Activated CD4-positive, alpha-beta memory T cell treated with anti-CD3 and anti-CD28 coated beads for 36 hours (primary cell): Measurements from ENCODE around the gene TGM2. TPM values are rescaled to one million over a fixed set of nuclear protein-coding genes. Genes with fewer than 3 reads are reported as not detected.

Experiments
- CTCF ChIA-PET: fragments of 350-600 bp; sonication (Branson Sonifier 250); formaldehyde crosslinking; loops from one replicate; lab custom pipeline; 2021; ENCODE audit warnings: antibody characterized with exemption, inconsistent platforms; lab: Charles Lee
- POLR2A ChIA-PET: fragments of 350-600 bp; sonication (Branson Sonifier 250); formaldehyde crosslinking; loops from one replicate; lab custom pipeline; 2021; ENCODE audit warnings: antibody characterized with exemption; lab: Charles Lee
- DNase-seq: peaks from one replicate; pipeline ENCODE4 v3.0.0-alpha.2; 2020
- H3K27ac Mint-ChIP-seq: one replicate; pipeline ENCODE4 v1.8.0; 2021; ENCODE audit warnings: mixed read lengths
- H3K27me3 Mint-ChIP-seq: one replicate; pipeline ENCODE4 v1.8.0; 2021; ENCODE audit warnings: mixed read lengths
- H3K36me3 Mint-ChIP-seq: one replicate; pipeline ENCODE4 v1.8.0; 2021; ENCODE audit warnings: mixed read lengths
- H3K4me1 Mint-ChIP-seq: one replicate; pipeline ENCODE4 v1.8.0; 2021; ENCODE audit warnings: low read depth, mixed read lengths
- H3K4me3 Mint-ChIP-seq: one replicate; pipeline ENCODE4 v1.8.0; 2021; ENCODE audit warnings: mild to moderate bottlenecking, mixed read lengths
- H3K9me3 Mint-ChIP-seq: one replicate; pipeline ENCODE4 v1.8.0; 2021; ENCODE audit warnings: mixed read lengths
- intact Hi-C: fragments of 100-400 bp; cut with micrococcal nuclease; formaldehyde crosslinking; loops from one replicate; pipeline ENCODE4 v1.15.1; 2023
- total RNA-seq, 2 experiments: library from RNA; stranded (reverse); gene quantifications; one replicate each; pipeline ENCODE4 v1.2.3, GENCODE V29; 2021

Gene TGM2
- total RNA-seq, 2 experiments from 2014 or later = not detected

GRCh38 chr20:38117635-38118034 is 47.4 kb downstream of the TGM2 start:
- intact Hi-C loops = no loop called here
- POLR2A ChIA-PET = no interaction called here
- no peaks in the 10 kb centered on the region for H3K36me3 Mint-ChIP-seq
- H3K4me3 Mint-ChIP-seq = no peak overlapping the region
- H3K9me3 Mint-ChIP-seq = no peaks in the 10 kb centered on the region
- CTCF ChIA-PET = no interaction called here
- H3K4me1 Mint-ChIP-seq = no peaks in the 10 kb centered on the region
- no peaks in the 10 kb centered on the region for H3K27me3 Mint-ChIP-seq
- no peak overlapping the region for H3K27ac Mint-ChIP-seq
- no peak for DNase-seq

- Mint-ChIP-seq H3K4me3 (no peak overlapping the region), H3K36me3 (no peaks in the 10 kb centered on the region), H3K4me1 (no peaks in the 10 kb centered on the region), H3K27me3 (no peaks in the 10 kb centered on the region), H3K9me3 (no peaks in the 10 kb centered on the region), H3K27ac (no peak overlapping the region)
- CTCF ChIA-PET = no interaction called here
- DNase-seq = no peak
- POLR2A ChIA-PET = no interaction called here
- intact Hi-C loops = no loop called here
Measured at GRCh38 chr20:38117205-38117604, 47.9 kb downstream of the TGM2 start.

GRCh38 chr20:38116409-38117165 is 48.5 kb downstream of the TGM2 start:
- H3K27me3 Mint-ChIP-seq = no peaks in the 10 kb centered on the region
- H3K9me3 Mint-ChIP-seq = no peaks in the 10 kb centered on the region
- H3K36me3 Mint-ChIP-seq = no peaks in the 10 kb centered on the region
- H3K27ac Mint-ChIP-seq = no peak overlapping the region
- H3K4me1 Mint-ChIP-seq = no peaks in the 10 kb centered on the region
- no peak overlapping the region for H3K4me3 Mint-ChIP-seq
- POLR2A ChIA-PET = no interaction called here
- CTCF ChIA-PET = no interaction called here
- intact Hi-C loops = no loop called here
- no peak for DNase-seq

- Mint-ChIP-seq H3K36me3 (no peaks in the 10 kb centered on the region), H3K4me1 (no peaks in the 10 kb centered on the region), H3K27ac (no peak overlapping the region), H3K9me3 (no peaks in the 10 kb centered on the region), H3K4me3 (no peak overlapping the region), H3K27me3 (no peaks in the 10 kb centered on the region)
- DNase-seq = no peak
- intact Hi-C loops = no loop called here
- POLR2A ChIA-PET = no interaction called here
- CTCF ChIA-PET = no interaction called here
Measured at GRCh38 chr20:38115896-38116295, 49.2 kb downstream of the TGM2 start.

GRCh38 chr20:38115205-38115604 is 49.9 kb downstream of the TGM2 start:
- ChIA-PET POLR2A (no interaction called here), CTCF (interaction anchor here (2.0 kb wide), 1 partner anchor 42 kb away, joined by 5 read pairs; no protein-coding TSS in a partner anchor)
- H3K9me3 Mint-ChIP-seq = no peaks in the 10 kb centered on the region
- no peaks in the 10 kb centered on the region for H3K4me1 Mint-ChIP-seq
- H3K4me3 Mint-ChIP-seq = no peak overlapping the region
- no peak overlapping the region for H3K27ac Mint-ChIP-seq
- no peaks in the 10 kb centered on the region for H3K27me3 Mint-ChIP-seq
- no peak for DNase-seq
- intact Hi-C loops = no loop called here
- H3K36me3 Mint-ChIP-seq = no peaks in the 10 kb centered on the region

- DNase-seq = no peak
- CTCF ChIA-PET = interaction anchor here (1.4 to 2.7 kb wide), 3 partner anchors 9 to 107 kb away, joined by 4 to 18 read pairs (median 5); no protein-coding TSS in a partner anchor
- H3K4me1 Mint-ChIP-seq = no peaks in the 10 kb centered on the region
- no peaks in the 10 kb centered on the region for H3K27me3 Mint-ChIP-seq
- H3K36me3 Mint-ChIP-seq = no peaks in the 10 kb centered on the region
- H3K4me3 Mint-ChIP-seq = no peak overlapping the region
- intact Hi-C loops = no loop called here
- H3K27ac Mint-ChIP-seq = no peak overlapping the region
- POLR2A ChIA-PET = no interaction called here
- H3K9me3 Mint-ChIP-seq = no peaks in the 10 kb centered on the region
Measured at GRCh38 chr20:38114353-38114791, 50.7 kb downstream of the TGM2 start.

GRCh38 chr20:38113401-38114325 is 51.4 kb downstream of the TGM2 start:
- Mint-ChIP-seq H3K9me3 (no peaks in the 10 kb centered on the region), H3K4me3 (no peak overlapping the region), H3K36me3 (no peaks in the 10 kb centered on the region), H3K27ac (no peak overlapping the region), H3K4me1 (no peaks in the 10 kb centered on the region), H3K27me3 (no peaks in the 10 kb centered on the region)
- peak; percentile 15 for DNase-seq
- intact Hi-C loops = no loop called here
- ChIA-PET POLR2A (no interaction called here), CTCF (interaction anchor here (1.4 to 2.7 kb wide), 3 partner anchors 9 to 108 kb away, joined by 4 to 18 read pairs (median 5); no protein-coding TSS in a partner anchor)

- no peak overlapping the region for H3K4me3 Mint-ChIP-seq
Measured at GRCh38 chr20:38112930-38113294, 52.2 kb downstream of the TGM2 start.

GRCh38 chr20:38112261-38112929 is 52.7 kb downstream of the TGM2 start:
- CTCF ChIA-PET = interaction anchor here (0.7 to 2.7 kb wide), 4 partner anchors 39 to 111 kb away, joined by 3 to 18 read pairs (median 3); no protein-coding TSS in a partner anchor
- intact Hi-C loops = no loop called here
- H3K27ac Mint-ChIP-seq = no peak overlapping the region
- H3K36me3 Mint-ChIP-seq = no peaks in the 10 kb centered on the region
- no peak for DNase-seq
- POLR2A ChIA-PET = no interaction called here
- H3K27me3 Mint-ChIP-seq = no peaks in the 10 kb centered on the region
- H3K4me3 Mint-ChIP-seq = no peak overlapping the region
- no peaks in the 10 kb centered on the region for H3K9me3 Mint-ChIP-seq
- no peaks in the 10 kb centered on the region for H3K4me1 Mint-ChIP-seq

More at GRCh38 chr20:38112930-38113294, 52.2 kb downstream of the TGM2 start:
- Mint-ChIP-seq H3K4me1 (no peaks in the 10 kb centered on the region), H3K27ac (no peak overlapping the region), H3K27me3 (no peaks in the 10 kb centered on the region), H3K36me3 (no peaks in the 10 kb centered on the region), H3K9me3 (no peaks in the 10 kb centered on the region)
- intact Hi-C loops = no loop called here
- no peak for DNase-seq
- ChIA-PET POLR2A (no interaction called here), CTCF (interaction anchor here (0.7 to 2.7 kb wide), 3 partner anchors 54 to 110 kb away, joined by 3 to 18 read pairs (median 3); no protein-coding TSS in a partner anchor)

- Mint-ChIP-seq H3K36me3 (no peaks in the 10 kb centered on the region), H3K4me3 (no peak overlapping the region), H3K27me3 (no peaks in the 10 kb centered on the region), H3K27ac (no peak overlapping the region), H3K9me3 (no peaks in the 10 kb centered on the region), H3K4me1 (no peaks in the 10 kb centered on the region)
- no peak for DNase-seq
- intact Hi-C loops = no loop called here
- POLR2A ChIA-PET = no interaction called here
- CTCF ChIA-PET = interaction anchor here (0.6 to 2.7 kb wide), 4 partner anchors 38 to 357 kb away, joined by 3 to 18 read pairs (median 4); no protein-coding TSS in a partner anchor
Measured at GRCh38 chr20:38111366-38112232, 53.5 kb downstream of the TGM2 start.

- intact Hi-C loops = no loop called here
- H3K4me1 Mint-ChIP-seq = no peaks in the 10 kb centered on the region
- H3K27ac Mint-ChIP-seq = no peak overlapping the region
- no peaks in the 10 kb centered on the region for H3K9me3 Mint-ChIP-seq
- H3K4me3 Mint-ChIP-seq = no peak overlapping the region
- H3K27me3 Mint-ChIP-seq = no peaks in the 10 kb centered on the region
- DNase-seq = no peak
- ChIA-PET POLR2A (no interaction called here), CTCF (interaction anchor here (0.6 to 0.8 kb wide), 2 partner anchors 38 to 356 kb away, joined by 3 to 5 read pairs; no protein-coding TSS in a partner anchor)
- no peaks in the 10 kb centered on the region for H3K36me3 Mint-ChIP-seq
Measured at GRCh38 chr20:38110525-38111178, 54.4 kb downstream of the TGM2 start.
